ENCODE data around the gene ZFC3H1.

Gene ZFC3H1

GRCh38 chr12:71566655-71567054 lies 97.0 kb downstream of the ZFC3H1 start:
- no peak for DNase-seq

GRCh38 chr12:71565535-71565934 lies 98.1 kb downstream of the ZFC3H1 start:
- DNase-seq = no peak

GRCh38 chr12:71562676-71563595 lies 100.7 kb downstream of the ZFC3H1 start:
- DNase-seq = no peak
